IMR-90 (cell line): ENCODE results near the gene SRBD1.

Source experiments
- CEBPB ChIP-seq: IDR thresholded peaks from 2 replicates; pipeline ENCODE4 v1.6.1; 2012; ENCODE audit warnings: low read depth, low read length, improper control_type of control experiment
- CTCF ChIP-seq: conservative IDR thresholded peaks from 2 replicates; pipeline ENCODE4 v1.5.1; 2012; ENCODE audit warnings: mild to moderate bottlenecking, low read depth, low read length, improper control_type of control experiment
- ELK1 ChIP-seq: fragments of 150-350 bp; IDR thresholded peaks from 2 replicates; pipeline ENCODE4 v1.6.1; 2016; ENCODE audit warnings: low read depth, mild to moderate bottlenecking, low read length, moderate library complexity, borderline replicate concordance
- FOS ChIP-seq: fragments of 150-350 bp; IDR thresholded peaks from 2 replicates; pipeline ENCODE4 v1.6.1; 2016; ENCODE audit warnings: low read depth, low read length
- MAFK ChIP-seq: IDR thresholded peaks from 2 replicates; pipeline ENCODE4 v1.6.1; 2012; ENCODE audit warnings: low read depth, low read length, improper control_type of control experiment
- MXI1 ChIP-seq: IDR thresholded peaks from 2 replicates; pipeline ENCODE4 v1.6.1; 2012; ENCODE audit warnings: low read depth, mild to moderate bottlenecking, low read length, moderate library complexity, borderline replicate concordance
- NFE2L2 ChIP-seq: fragments of 150-350 bp; IDR thresholded peaks from 2 replicates; pipeline ENCODE4 v1.6.1; 2016; ENCODE audit warnings: low read depth, mild to moderate bottlenecking, low read length
- POLR2A ChIP-seq: IDR thresholded peaks from 2 replicates; pipeline ENCODE4 v1.6.1; 2012; ENCODE audit warnings: mild to moderate bottlenecking, low read depth, low read length
- SMC3 ChIP-seq: fragments of 150-350 bp; IDR thresholded peaks from 2 replicates; pipeline ENCODE4 v1.6.1; 2016; ENCODE audit warnings: low read depth, mild to moderate bottlenecking, antibody characterized with exemption, low read length, moderate library complexity

- no peak for TF ChIP-seq POLR2A
- TF ChIP-seq CTCF: no peak
- no peak for TF ChIP-seq FOS
- no peak for TF ChIP-seq CEBPB
- no peak for TF ChIP-seq SMC3
- no peak for TF ChIP-seq ELK1
- TF ChIP-seq MAFK: no peak
- no peak for TF ChIP-seq MXI1
- TF ChIP-seq NFE2L2: no peak
These were observed 100.2 kb downstream of the SRBD1 start for GRCh38 chr2:45510701-45511420.
